ENCODE results near the gene CDH4. TPM values are rescaled to one million over a fixed set of nuclear protein-coding genes. Genes with fewer than 3 reads are reported as not detected.

The CDH4 gene
- total and polyA plus RNA-seq, 11 donors: 0.04 to 0.54 (median 0.08) TPM; not detected in 1

GRCh38 chr20:61805781-61806180, 553.7 kb downstream of the CDH4 start:
- Histone ChIP-seq H3K9me3 (no peaks in the 10 kb centered on the region), H3K36me3 (no peaks in the 10 kb centered on the region), H3K4me1 (no peaks in the 10 kb centered on the region), H3K4me3 (no peak overlapping the region), H3K27me3 (peaks cover 0 to 74% (median 12%) of the 10 kb centered on the region in 9 donors), H3K27ac (no peak overlapping the region)
- intact Hi-C loops (cut with DNase I): no loop called here
- DNase-seq: no peak
- TF ChIP-seq CTCF (IDR thresholded peaks at IDR 0.05) (no peak), POLR2A (IDR thresholded peaks at IDR 0.05) (no peak)
- 83 to 90% (median 87%) methylated on average over 8 of the region's 8 CpGs for WGBS, 4 donors
- ATAC-seq: no peak

GRCh38 chr20:61806314-61806713, 554.3 kb downstream of the CDH4 start:
- intact Hi-C loops (cut with DNase I): no loop called here
- H3K36me3 ChIP-seq: no peaks in the 10 kb centered on the region
- 81 to 93% (median 88%) methylated on average over 16 of the region's 16 CpGs for WGBS, 4 donors
- no peak for TF ChIP-seq CTCF (IDR thresholded peaks at IDR 0.05)
- no peak for TF ChIP-seq POLR2A (IDR thresholded peaks at IDR 0.05)
- no peak for DNase-seq
- H3K9me3 ChIP-seq: no peaks in the 10 kb centered on the region
- H3K27ac ChIP-seq: no peak overlapping the region
- H3K4me3 ChIP-seq: no peak overlapping the region
- H3K4me1 ChIP-seq: no peaks in the 10 kb centered on the region
- no peak for ATAC-seq
- peaks cover 0 to 68% (median 11%) of the 10 kb centered on the region in 9 donors for H3K27me3 ChIP-seq

- DNase-seq (no peak), ATAC-seq (no peak)
These were observed 554.9 kb downstream of the CDH4 start for GRCh38 chr20:61806995-61807394.

GRCh38 chr20:61807471-61808160, 555.6 kb downstream of the CDH4 start:
- intact Hi-C loops (cut with DNase I): no loop called here
- Histone ChIP-seq H3K27ac (no peak overlapping the region), H3K36me3 (no peaks in the 10 kb centered on the region), H3K4me1 (no peaks in the 10 kb centered on the region), H3K9me3 (no peaks in the 10 kb centered on the region), H3K4me3 (no peak overlapping the region), H3K27me3 (peaks cover 0 to 55% (median 11%) of the 10 kb centered on the region in 9 donors)
- ATAC-seq (no peak), DNase-seq (peak in 1 of 5 donors; percentile 56)
- WGBS, 4 donors: 77 to 84% (median 80%) methylated on average over 21 to 22 of the region's 22 CpGs
- no peak for TF ChIP-seq POLR2A (IDR thresholded peaks at IDR 0.05)
- TF ChIP-seq CTCF (IDR thresholded peaks at IDR 0.05): no peak

More at GRCh38 chr20:61806995-61807394, 554.9 kb downstream of the CDH4 start:
- no peak overlapping the region for H3K27ac ChIP-seq
- peaks cover 0 to 61% (median 11%) of the 10 kb centered on the region in 9 donors for H3K27me3 ChIP-seq
- H3K4me1 ChIP-seq: no peaks in the 10 kb centered on the region
- H3K4me3 ChIP-seq: no peak overlapping the region
- no peaks in the 10 kb centered on the region for H3K9me3 ChIP-seq
- intact Hi-C loops (cut with DNase I): no loop called here
- WGBS, 4 donors: 73 to 91% (median 78%) methylated on average over 7 of the region's 7 CpGs
- no peaks in the 10 kb centered on the region for H3K36me3 ChIP-seq
- TF ChIP-seq POLR2A (IDR thresholded peaks at IDR 0.05) (no peak), CTCF (IDR thresholded peaks at IDR 0.05) (no peak)
